H9 (cell line): ENCODE data around the gene MB. TPM values are rescaled to one million over a fixed set of nuclear protein-coding genes. Genes with fewer than 3 reads are reported as not detected.

Source experiments
- DNase-seq: peaks from one replicate; pipeline ENCODE4 v3.0.0-alpha.2; 2017
- H2AFZ ChIP-seq: one replicate; pipeline ENCODE4 v1.6.1; 2013; ENCODE audit warnings: mild to moderate bottlenecking, low read length, control low read depth, moderate library complexity
- H2AK5ac ChIP-seq: 2 replicates; pipeline ENCODE4 v1.6.1; 2013; ENCODE audit warnings: low read length, control low read depth, mixed read lengths; ENCODE audit not compliant: insufficient read length
- H2BK120ac ChIP-seq: one replicate; pipeline ENCODE4 v1.6.1; 2013; ENCODE audit warnings: low read depth, mild to moderate bottlenecking, low read length, control low read depth, inconsistent platforms; ENCODE audit not compliant: poor library complexity, severe bottlenecking
- H2BK12ac ChIP-seq: 2 replicates; pipeline ENCODE4 v1.6.1; 2013; ENCODE audit warnings: low read length, control low read depth, mixed read lengths, low read depth; ENCODE audit not compliant: insufficient read length
- H2BK15ac ChIP-seq: 2 replicates; pipeline ENCODE4 v1.6.1; 2013; ENCODE audit warnings: low read depth, low read length, control low read depth
- H2BK20ac ChIP-seq: one replicate; pipeline ENCODE4 v1.6.1; 2013; ENCODE audit warnings: low read depth, mild to moderate bottlenecking, low read length, control low read depth, inconsistent platforms; ENCODE audit not compliant: poor library complexity, severe bottlenecking
- H2BK5ac ChIP-seq: 2 replicates; pipeline ENCODE4 v1.6.1; 2013; ENCODE audit warnings: low read length, control low read depth, mixed read lengths; ENCODE audit not compliant: insufficient read length
- H3K14ac ChIP-seq: 2 replicates; pipeline ENCODE4 v1.6.1; 2013; ENCODE audit warnings: low read length, control low read depth; ENCODE audit not compliant: insufficient read depth
- H3K18ac ChIP-seq: 2 replicates; pipeline ENCODE4 v1.6.1; 2013; ENCODE audit warnings: low read depth, mild to moderate bottlenecking, mixed read lengths, low read length, control low read depth; ENCODE audit not compliant: insufficient read length
- H3K23ac ChIP-seq: 2 replicates; pipeline ENCODE4 v1.6.1; 2013; ENCODE audit warnings: low read length, control low read depth, mixed read lengths, low read depth; ENCODE audit not compliant: insufficient read length
- H3K23me2 ChIP-seq: 2 replicates; pipeline ENCODE4 v1.6.1; 2013; ENCODE audit warnings: low read depth, mild to moderate bottlenecking, mixed read lengths, low read length, control low read depth; ENCODE audit not compliant: insufficient read length, poor library complexity, severe bottlenecking
- H3K27ac ChIP-seq: 2 replicates; pipeline ENCODE4 v1.5.1; 2013; ENCODE audit warnings: low read length, control low read depth, mixed read lengths, low read depth; ENCODE audit not compliant: insufficient read length
- H3K27me3 ChIP-seq: 2 replicates; pipeline ENCODE4 v1.6.1; 2013; ENCODE audit warnings: low read length, control low read depth, inconsistent platforms; ENCODE audit not compliant: insufficient read depth
- H3K4ac ChIP-seq: 2 replicates; pipeline ENCODE4 v1.6.1; 2013; ENCODE audit warnings: low read depth, mild to moderate bottlenecking, control low read depth, inconsistent platforms, low read length, moderate library complexity
- H3K4me1 ChIP-seq: 2 replicates; pipeline ENCODE4 v1.6.1; 2013; ENCODE audit warnings: low read length, control low read depth, inconsistent platforms; ENCODE audit not compliant: insufficient read depth
- H3K4me2 ChIP-seq: 2 replicates; pipeline ENCODE4 v1.6.1; 2013; ENCODE audit warnings: low read length, control low read depth, mixed read lengths; ENCODE audit not compliant: insufficient read length, insufficient read depth
- H3K56ac ChIP-seq: 2 replicates; pipeline ENCODE4 v1.6.1; 2013; ENCODE audit warnings: low read depth, mild to moderate bottlenecking, mixed read lengths, low read length, control low read depth; ENCODE audit not compliant: insufficient read length
- H3K79me1 ChIP-seq: 2 replicates; pipeline ENCODE4 v1.6.1; 2013; ENCODE audit warnings: low read depth, mild to moderate bottlenecking, moderate library complexity, low read length, control low read depth, inconsistent platforms; ENCODE audit not compliant: insufficient read depth, poor library complexity, severe bottlenecking
- H3K79me2 ChIP-seq: 2 replicates; pipeline ENCODE4 v1.6.1; 2013; ENCODE audit warnings: low read length, control low read depth, inconsistent platforms; ENCODE audit not compliant: insufficient read depth
- H3K9ac ChIP-seq: 2 replicates; pipeline ENCODE4 v1.6.1; 2013; ENCODE audit warnings: low read length, control low read depth, mixed read lengths; ENCODE audit not compliant: insufficient read length; ENCODE audit errors: extremely low read depth
- H3K9me3 ChIP-seq: one replicate; pipeline ENCODE4 v1.6.1; 2013; ENCODE audit warnings: low read depth, low read length, inconsistent platforms; ENCODE audit not compliant: control insufficient read depth
- H3T11ph ChIP-seq: one replicate; pipeline ENCODE4 v1.6.1; 2013; ENCODE audit warnings: mild to moderate bottlenecking, low read length, control low read depth, inconsistent platforms
- H4K20me1 ChIP-seq: one replicate; pipeline ENCODE4 v1.6.1; 2013; ENCODE audit not compliant: control insufficient read depth, insufficient read length, insufficient read depth
- H4K5ac ChIP-seq: 2 replicates; pipeline ENCODE4 v1.6.1; 2013; ENCODE audit warnings: low read depth, mild to moderate bottlenecking, mixed read lengths, low read length, control low read depth; ENCODE audit not compliant: insufficient read length
- H4K8ac ChIP-seq: replicated peaks from 2 replicates; pipeline ENCODE4 v1.6.1; 2013; ENCODE audit warnings: low read length, control low read depth, mixed read lengths, low read depth; ENCODE audit not compliant: insufficient read length
- H4K91ac ChIP-seq: 2 replicates; pipeline ENCODE4 v1.6.1; 2013; ENCODE audit warnings: low read depth, mild to moderate bottlenecking, moderate library complexity, mixed read lengths, low read length, control low read depth; ENCODE audit not compliant: insufficient read length
- H3K27ac Mint-ChIP-seq, 3 experiments: 2 replicates in 2 of 3; 3 replicates in 1 of 3; pipeline ENCODE4 v1.8.0; 2020 to 2021; ENCODE audit warnings: mixed read lengths in 3 of 3, mild to moderate bottlenecking in 1 of 3, moderate library complexity in 1 of 3
- H3K27me3 Mint-ChIP-seq: 2 replicates; pipeline ENCODE4 v1.8.0; 2021; ENCODE audit warnings: low read depth, mild to moderate bottlenecking, moderate library complexity, mixed read lengths
- H3K36me3 Mint-ChIP-seq, 3 experiments: 2 replicates in 2 of 3; 3 replicates in 1 of 3; pipeline ENCODE4 v1.8.0; 2020 to 2021; ENCODE audit warnings: low read depth in 3 of 3, mixed read lengths in 3 of 3; ENCODE audit not compliant: insufficient read depth in 1 of 3
- H3K4me1 Mint-ChIP-seq, 2 experiments: 2 replicates each; pipeline ENCODE4 v1.8.0; 2020; ENCODE audit warnings: mixed read lengths in 2 of 2
- H3K4me3 Mint-ChIP-seq, 2 experiments: 2 replicates in 1 of 2; 3 replicates in 1 of 2; pipeline ENCODE4 v1.8.0; 2020 to 2021; ENCODE audit warnings: mild to moderate bottlenecking in 2 of 2, mixed read lengths in 2 of 2, moderate library complexity in 1 of 2
- H3K9me3 Mint-ChIP-seq, 2 experiments: 2 replicates in 1 of 2; 3 replicates in 1 of 2; pipeline ENCODE4 v1.8.0; 2020; ENCODE audit warnings: mild to moderate bottlenecking in 2 of 2, mixed read lengths in 2 of 2, moderate library complexity in 1 of 2
- WGBS: extraction: QIAGEN DNeasy Blood & Tissue Kit; methylation state at CpG from one replicate; pipeline ENCODE4 v1.1.7; 2013; ENCODE audit warnings: missing lambda C conversion rate, low lambda C conversion rate, mixed read lengths; ENCODE audit not compliant: insufficient read length; ENCODE audit errors: extremely low coverage; 5-methylcytosine and 5-hydroxymethylcytosine counted together
- total RNA-seq: library from RNA; stranded (reverse); gene quantifications from 2 replicates; pipeline ENCODE4 v1.2.1, GENCODE V29; 2021
- TF ChIP-seq, protein P1 (sequence below): fragments of 200-600 bp; sonication (generic); conservative IDR thresholded peaks from 3 replicates; pipeline ENCODE4 v1.8.0; 2021; ENCODE audit warnings: antibody characterized with exemption, mild to moderate bottlenecking

The MB gene
- total RNA-seq, 1 experiment from 2014 or later = 0.55 TPM

DNA sequence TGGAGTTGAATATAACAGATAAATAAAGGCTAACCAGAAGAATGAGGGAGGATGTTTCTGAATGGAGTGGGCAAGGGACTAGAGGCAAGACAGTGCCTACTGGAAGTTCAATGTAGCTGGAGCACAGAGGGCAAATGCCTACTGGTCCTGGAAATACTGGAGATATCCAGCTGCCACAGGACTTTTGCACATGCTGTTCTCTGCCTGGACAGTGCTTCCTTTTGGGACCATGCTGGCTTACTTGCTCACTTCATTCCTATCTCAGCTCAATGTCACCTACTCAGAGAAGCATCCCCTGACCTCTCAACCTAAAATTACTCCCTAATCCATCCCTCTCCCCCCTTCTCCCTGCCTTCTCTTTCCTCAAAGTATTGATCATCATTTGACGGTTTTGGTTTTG lies 56.3 kb downstream of the MB start:
- Histone ChIP-seq H3T11ph (no peak overlapping the region), H3K23me2 (no peaks in the 10 kb centered on the region), H3K79me1 (no peaks in the 10 kb centered on the region), H2BK15ac (no peak overlapping the region), H3K4me1 (peaks cover 9% of the 10 kb centered on the region; the same call in 1 of the 2 replicates), H3K14ac (no peak overlapping the region), H3K56ac (no peak overlapping the region), H2BK20ac (no peak overlapping the region), H3K27me3 (no peaks in the 10 kb centered on the region), H3K4ac (no peak overlapping the region), H3K23ac (no peak overlapping the region), H4K20me1 (no peaks in the 10 kb centered on the region), H3K9me3 (no peaks in the 10 kb centered on the region), H2BK120ac (no peak overlapping the region), H3K9ac (no peak overlapping the region), H4K91ac (no peak overlapping the region), H4K5ac (no peak overlapping the region), H3K18ac (no peak overlapping the region), H4K8ac (no peak overlapping the region), H2AFZ (no peak overlapping the region), H2BK5ac (no peak overlapping the region), H2BK12ac (no peak overlapping the region), H3K27ac (no peak overlapping the region), H3K79me2 (no peaks in the 10 kb centered on the region), H2AK5ac (no peak overlapping the region), H3K4me2 (no peak overlapping the region)
- Mint-ChIP-seq H3K36me3 (no peaks in the 10 kb centered on the region), H3K4me1 (peaks cover 23 to 27% of the 10 kb centered on the region in 2 experiments), H3K4me3 (no peak overlapping the region), H3K27me3 (peaks cover 28% of the 10 kb centered on the region), H3K9me3 (no peaks in the 10 kb centered on the region), H3K27ac (no peak overlapping the region)
- WGBS = no CpG with 5 or more reads among the region's 1 CpG
- TF ChIP-seq, protein P1, sequence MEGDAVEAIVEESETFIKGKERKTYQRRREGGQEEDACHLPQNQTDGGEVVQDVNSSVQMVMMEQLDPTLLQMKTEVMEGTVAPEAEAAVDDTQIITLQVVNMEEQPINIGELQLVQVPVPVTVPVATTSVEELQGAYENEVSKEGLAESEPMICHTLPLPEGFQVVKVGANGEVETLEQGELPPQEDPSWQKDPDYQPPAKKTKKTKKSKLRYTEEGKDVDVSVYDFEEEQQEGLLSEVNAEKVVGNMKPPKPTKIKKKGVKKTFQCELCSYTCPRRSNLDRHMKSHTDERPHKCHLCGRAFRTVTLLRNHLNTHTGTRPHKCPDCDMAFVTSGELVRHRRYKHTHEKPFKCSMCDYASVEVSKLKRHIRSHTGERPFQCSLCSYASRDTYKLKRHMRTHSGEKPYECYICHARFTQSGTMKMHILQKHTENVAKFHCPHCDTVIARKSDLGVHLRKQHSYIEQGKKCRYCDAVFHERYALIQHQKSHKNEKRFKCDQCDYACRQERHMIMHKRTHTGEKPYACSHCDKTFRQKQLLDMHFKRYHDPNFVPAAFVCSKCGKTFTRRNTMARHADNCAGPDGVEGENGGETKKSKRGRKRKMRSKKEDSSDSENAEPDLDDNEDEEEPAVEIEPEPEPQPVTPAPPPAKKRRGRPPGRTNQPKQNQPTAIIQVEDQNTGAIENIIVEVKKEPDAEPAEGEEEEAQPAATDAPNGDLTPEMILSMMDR = no peak
- DNase-seq = no peak
